ENCODE measurements around the gene PRSS33.

The PRSS33 gene, protein sequence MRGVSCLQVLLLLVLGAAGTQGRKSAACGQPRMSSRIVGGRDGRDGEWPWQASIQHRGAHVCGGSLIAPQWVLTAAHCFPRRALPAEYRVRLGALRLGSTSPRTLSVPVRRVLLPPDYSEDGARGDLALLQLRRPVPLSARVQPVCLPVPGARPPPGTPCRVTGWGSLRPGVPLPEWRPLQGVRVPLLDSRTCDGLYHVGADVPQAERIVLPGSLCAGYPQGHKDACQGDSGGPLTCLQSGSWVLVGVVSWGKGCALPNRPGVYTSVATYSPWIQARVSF

DNA sequence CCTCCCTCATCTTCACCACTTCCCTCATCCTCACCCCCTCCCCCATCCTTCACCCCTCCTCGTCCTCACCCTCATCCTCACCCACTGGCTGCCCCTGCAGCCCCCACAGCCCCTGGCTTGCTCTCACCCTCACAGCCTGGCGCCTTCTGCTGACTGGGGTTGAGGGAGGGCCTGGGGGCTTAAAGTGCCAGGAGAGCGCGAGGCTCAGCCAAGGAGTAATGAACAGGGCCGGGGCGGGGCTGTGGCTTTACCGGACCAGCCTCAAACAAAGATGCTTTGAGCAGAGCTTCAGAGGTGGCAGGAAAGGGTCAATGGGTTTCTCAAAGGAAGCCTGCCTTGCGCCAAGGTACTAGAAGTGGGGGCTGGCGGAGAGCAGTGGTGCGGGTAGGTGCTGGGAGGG is at the start of gene PRSS33:
PRSS33 (minus strand) TSS at position 155 of the 400 bp plus-strand sequence. CDS start 1,013 bp downstream, outside the sequence.
- H3K27ac ChIP-seq (ENCODE audit: low read depth, low read length), result no peak within 1 kb of the TSS
- H3K27me3 ChIP-seq (ENCODE audit: control insufficient read depth, insufficient read depth, low read length), result peaks cover 27% of the 10 kb centered on the region

DNA sequence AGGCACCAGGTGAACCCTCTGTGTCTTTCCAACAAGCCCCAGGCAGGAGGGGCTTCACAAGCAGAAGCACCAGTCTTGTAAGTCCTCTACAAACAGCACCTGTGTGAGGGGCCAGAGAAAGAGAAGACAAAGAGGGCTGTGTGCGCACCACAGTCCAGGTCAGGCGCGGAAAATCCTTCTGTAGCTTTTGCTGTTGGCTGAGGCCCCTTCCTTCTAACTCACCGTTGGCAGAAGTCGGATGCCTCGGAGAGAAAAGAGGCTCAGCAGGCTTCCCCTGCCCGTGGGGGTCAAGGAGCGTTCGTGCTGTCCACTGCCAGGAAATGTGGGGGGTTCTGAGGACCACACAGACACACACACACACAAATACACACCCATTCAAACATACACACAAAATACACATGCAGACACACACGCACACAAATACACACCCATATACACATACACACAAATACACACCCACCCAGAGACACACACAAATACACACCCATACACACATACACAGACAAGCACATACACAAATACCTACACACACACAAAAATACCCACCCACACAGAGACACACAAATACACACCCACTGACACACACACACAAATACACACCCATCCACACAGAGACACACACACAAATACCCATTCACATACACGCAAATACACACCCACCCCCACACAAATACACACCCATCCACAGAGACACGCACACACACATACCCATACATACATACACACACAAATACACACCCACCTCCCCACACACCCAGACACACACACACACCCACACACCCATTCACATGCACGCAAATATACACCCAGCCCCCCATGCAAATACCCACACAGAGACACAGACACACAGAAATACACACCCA is 49.5 kb upstream of the PRSS33 start:
- Histone ChIP-seq H3K4me1 (ENCODE audit: control insufficient read depth, insufficient read depth, low read length) (peaks cover 6% of the 10 kb centered on the region), H3K9me3 (ENCODE audit: control insufficient read depth, insufficient read depth, low read length) (no peaks in the 10 kb centered on the region), H3K27ac (ENCODE audit: low read depth, low read length) (peak overlapping the region; percentile 86), H3K36me3 (ENCODE audit: control insufficient read depth, insufficient read depth, low read length) (no peaks in the 10 kb centered on the region), H3K4me3 (ENCODE audit: low read depth, low read length) (no peak overlapping the region), H3K27me3 (ENCODE audit: control insufficient read depth, insufficient read depth, low read length) (no peaks in the 10 kb centered on the region; the same call in 1 of the 2 replicates), H3K9ac (ENCODE audit: low read depth, low read length) (no peak overlapping the region)

More for the DNA sequence above, at the start of gene PRSS33:
- H3K36me3 ChIP-seq (ENCODE audit: control insufficient read depth, insufficient read depth, low read length), result no peaks in the 10 kb centered on the region
- no peak within 1 kb of the TSS for H3K4me3 ChIP-seq (ENCODE audit: low read depth, low read length)
- H3K9ac ChIP-seq (ENCODE audit: low read depth, low read length), result no peak within 1 kb of the TSS
- no peaks in the 10 kb centered on the region for H3K4me1 ChIP-seq (ENCODE audit: control insufficient read depth, insufficient read depth, low read length)
- no peaks in the 10 kb centered on the region for H3K9me3 ChIP-seq (ENCODE audit: control insufficient read depth, insufficient read depth, low read length)

DNA sequence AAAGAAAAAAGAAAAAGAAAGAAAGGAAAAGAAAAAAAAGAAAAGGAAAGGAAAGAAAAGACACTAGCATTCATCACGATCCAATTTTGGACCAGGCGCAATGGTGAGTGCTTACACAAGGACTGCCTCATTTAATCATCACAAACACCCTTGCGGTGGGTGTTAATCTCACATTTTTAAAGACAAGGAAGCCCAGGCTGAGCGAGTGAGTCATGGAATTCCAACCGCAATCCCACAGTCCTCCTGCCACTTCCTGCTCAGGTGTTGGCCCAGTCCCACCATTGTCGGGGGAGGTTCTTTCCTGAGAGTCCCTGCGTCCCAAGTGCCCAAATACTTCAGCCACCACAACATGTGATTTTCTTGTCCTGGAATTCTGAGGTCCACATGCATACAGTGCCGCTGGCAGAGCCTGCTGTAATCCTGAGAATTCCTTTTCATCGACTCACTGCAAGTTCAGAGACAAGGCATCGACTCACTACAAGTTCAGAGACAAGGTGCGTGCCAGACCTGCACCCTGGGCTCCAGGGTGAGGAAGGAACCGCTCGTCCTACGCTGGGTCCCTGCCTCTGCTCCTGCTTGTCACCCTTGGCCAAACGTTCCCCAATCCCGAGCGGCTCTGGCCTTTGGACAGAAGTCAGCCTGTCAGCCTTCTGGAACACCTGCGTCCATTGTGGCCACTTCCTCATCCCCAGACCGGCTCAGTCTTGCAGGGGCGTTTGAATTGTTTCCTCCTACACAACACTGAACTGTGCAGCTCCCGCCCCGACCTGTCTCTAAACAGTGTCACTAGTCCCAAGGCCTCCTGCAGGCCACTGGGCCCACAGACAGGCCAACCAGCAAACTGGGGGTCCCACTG is 48.5 kb upstream of the PRSS33 start:
- no peaks in the 10 kb centered on the region; the same call in 1 of the 2 replicates for H3K27me3 ChIP-seq (ENCODE audit: control insufficient read depth, insufficient read depth, low read length)
- no peaks in the 10 kb centered on the region for H3K9me3 ChIP-seq (ENCODE audit: control insufficient read depth, insufficient read depth, low read length)
- no peaks in the 10 kb centered on the region for H3K36me3 ChIP-seq (ENCODE audit: control insufficient read depth, insufficient read depth, low read length)
- peak overlapping the region; percentile 22; the same call in 1 of the 2 replicates for H3K9ac ChIP-seq (ENCODE audit: low read depth, low read length)
- peak overlapping the region; percentile 86 for H3K27ac ChIP-seq (ENCODE audit: low read depth, low read length)
- H3K4me1 ChIP-seq (ENCODE audit: control insufficient read depth, insufficient read depth, low read length), result peaks cover 6% of the 10 kb centered on the region
- H3K4me3 ChIP-seq (ENCODE audit: low read depth, low read length), result no peak overlapping the region

DNA sequence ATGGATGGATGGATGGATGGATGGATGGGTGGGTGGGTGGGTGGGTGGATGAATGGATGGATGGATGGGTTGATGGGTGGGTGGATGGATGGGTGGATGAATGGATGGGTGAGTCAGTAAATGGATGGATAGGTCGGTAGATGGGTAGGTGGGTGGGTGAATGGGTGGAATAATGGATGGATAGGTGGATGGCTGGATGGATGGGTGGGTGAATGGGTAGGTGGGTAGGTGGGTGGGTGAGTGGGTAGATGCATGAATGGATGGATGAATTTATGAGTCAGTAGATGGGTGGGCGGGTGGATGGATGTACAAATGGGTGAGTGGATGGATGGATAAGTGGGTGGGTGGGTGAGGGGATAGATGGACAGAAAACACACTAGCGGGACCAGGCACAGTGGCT is 47.6 kb upstream of the PRSS33 start:
- Histone ChIP-seq H3K36me3 (ENCODE audit: control insufficient read depth, insufficient read depth, low read length) (no peaks in the 10 kb centered on the region), H3K4me3 (ENCODE audit: low read depth, low read length) (no peak overlapping the region), H3K9ac (ENCODE audit: low read depth, low read length) (no peak overlapping the region), H3K4me1 (ENCODE audit: control insufficient read depth, insufficient read depth, low read length) (peaks cover 6% of the 10 kb centered on the region), H3K9me3 (ENCODE audit: control insufficient read depth, insufficient read depth, low read length) (no peaks in the 10 kb centered on the region), H3K27me3 (ENCODE audit: control insufficient read depth, insufficient read depth, low read length) (no peaks in the 10 kb centered on the region; the same call in 1 of the 2 replicates), H3K27ac (ENCODE audit: low read depth, low read length) (peak overlapping the region; percentile 86)

DNA sequence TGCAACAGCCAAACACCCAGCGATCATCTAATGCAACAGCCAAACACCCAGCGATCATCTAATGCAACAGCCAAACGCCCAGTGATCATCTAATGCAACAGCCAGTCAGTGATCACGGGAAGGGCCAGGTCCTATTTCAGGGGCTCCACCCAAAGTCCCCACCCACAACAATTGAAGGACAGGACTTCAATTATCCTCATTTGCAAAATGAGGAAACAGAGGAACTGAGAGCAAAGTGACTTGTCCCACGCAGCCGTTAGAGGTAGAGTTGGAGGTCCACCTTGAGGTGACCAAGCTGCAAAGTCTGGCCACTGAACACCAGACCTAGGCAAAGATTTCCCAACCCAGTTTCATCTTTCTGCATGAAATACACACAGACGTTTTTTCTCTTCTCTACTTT is 46.4 kb upstream of the PRSS33 start:
- Histone ChIP-seq H3K36me3 (ENCODE audit: control insufficient read depth, insufficient read depth, low read length) (no peaks in the 10 kb centered on the region), H3K27ac (ENCODE audit: low read depth, low read length) (no peak overlapping the region), H3K9me3 (ENCODE audit: control insufficient read depth, insufficient read depth, low read length) (no peaks in the 10 kb centered on the region), H3K9ac (ENCODE audit: low read depth, low read length) (no peak overlapping the region), H3K27me3 (ENCODE audit: control insufficient read depth, insufficient read depth, low read length) (no peaks in the 10 kb centered on the region; the same call in 1 of the 2 replicates), H3K4me3 (ENCODE audit: low read depth, low read length) (no peak overlapping the region), H3K4me1 (ENCODE audit: control insufficient read depth, insufficient read depth, low read length) (peaks cover 6% of the 10 kb centered on the region)

DNA sequence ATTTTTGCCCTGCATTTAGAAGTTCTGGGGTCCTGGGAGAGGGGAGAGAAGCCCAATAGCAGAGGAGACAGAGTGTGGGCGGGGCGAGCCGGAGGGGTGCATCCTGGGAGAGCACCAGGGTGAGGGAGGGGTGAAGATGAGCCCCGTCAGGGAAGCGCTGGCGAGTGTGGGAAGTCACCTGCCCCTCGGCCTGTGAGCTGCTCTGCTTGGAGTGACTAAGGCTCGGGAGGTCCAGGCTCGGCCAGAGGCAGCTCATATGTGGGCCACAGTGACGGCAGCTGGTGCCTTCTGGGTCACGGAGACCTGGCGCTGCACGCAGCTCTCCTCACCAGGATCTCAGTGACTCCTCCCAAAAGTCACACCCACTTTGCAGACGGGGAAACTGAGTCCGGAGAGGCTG is 43.8 kb upstream of the PRSS33 start:
- Histone ChIP-seq H3K36me3 (ENCODE audit: control insufficient read depth, insufficient read depth, low read length) (no peaks in the 10 kb centered on the region), H3K27me3 (ENCODE audit: control insufficient read depth, insufficient read depth, low read length) (no peaks in the 10 kb centered on the region), H3K4me1 (ENCODE audit: control insufficient read depth, insufficient read depth, low read length) (peaks cover 6% of the 10 kb centered on the region), H3K4me3 (ENCODE audit: low read depth, low read length) (no peak overlapping the region), H3K27ac (ENCODE audit: low read depth, low read length) (no peak overlapping the region), H3K9me3 (ENCODE audit: control insufficient read depth, insufficient read depth, low read length) (no peaks in the 10 kb centered on the region), H3K9ac (ENCODE audit: low read depth, low read length) (no peak overlapping the region)

DNA sequence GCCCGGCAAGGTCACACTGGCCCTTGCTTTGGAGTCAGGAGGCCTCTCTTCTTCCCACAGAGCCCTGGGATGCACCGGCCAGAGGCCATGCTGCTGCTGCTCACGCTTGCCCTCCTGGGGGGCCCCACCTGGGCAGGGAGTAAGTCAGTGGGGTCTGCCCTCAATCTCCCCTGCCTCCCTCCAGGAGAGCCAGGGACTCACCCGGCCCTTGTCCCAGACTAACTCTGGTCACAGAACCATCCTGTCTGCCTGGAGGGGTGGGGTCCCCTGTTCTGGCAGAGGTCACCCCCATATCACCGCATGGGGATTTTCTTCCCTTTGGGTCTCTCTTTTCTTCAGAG is 43.0 kb upstream of the PRSS33 start:
- Histone ChIP-seq H3K27me3 (ENCODE audit: control insufficient read depth, insufficient read depth, low read length) (no peaks in the 10 kb centered on the region), H3K9ac (ENCODE audit: low read depth, low read length) (no peak overlapping the region), H3K36me3 (ENCODE audit: control insufficient read depth, insufficient read depth, low read length) (no peaks in the 10 kb centered on the region), H3K27ac (ENCODE audit: low read depth, low read length) (no peak overlapping the region), H3K4me3 (ENCODE audit: low read depth, low read length) (no peak overlapping the region), H3K4me1 (ENCODE audit: control insufficient read depth, insufficient read depth, low read length) (no peaks in the 10 kb centered on the region), H3K9me3 (ENCODE audit: control insufficient read depth, insufficient read depth, low read length) (no peaks in the 10 kb centered on the region)

DNA sequence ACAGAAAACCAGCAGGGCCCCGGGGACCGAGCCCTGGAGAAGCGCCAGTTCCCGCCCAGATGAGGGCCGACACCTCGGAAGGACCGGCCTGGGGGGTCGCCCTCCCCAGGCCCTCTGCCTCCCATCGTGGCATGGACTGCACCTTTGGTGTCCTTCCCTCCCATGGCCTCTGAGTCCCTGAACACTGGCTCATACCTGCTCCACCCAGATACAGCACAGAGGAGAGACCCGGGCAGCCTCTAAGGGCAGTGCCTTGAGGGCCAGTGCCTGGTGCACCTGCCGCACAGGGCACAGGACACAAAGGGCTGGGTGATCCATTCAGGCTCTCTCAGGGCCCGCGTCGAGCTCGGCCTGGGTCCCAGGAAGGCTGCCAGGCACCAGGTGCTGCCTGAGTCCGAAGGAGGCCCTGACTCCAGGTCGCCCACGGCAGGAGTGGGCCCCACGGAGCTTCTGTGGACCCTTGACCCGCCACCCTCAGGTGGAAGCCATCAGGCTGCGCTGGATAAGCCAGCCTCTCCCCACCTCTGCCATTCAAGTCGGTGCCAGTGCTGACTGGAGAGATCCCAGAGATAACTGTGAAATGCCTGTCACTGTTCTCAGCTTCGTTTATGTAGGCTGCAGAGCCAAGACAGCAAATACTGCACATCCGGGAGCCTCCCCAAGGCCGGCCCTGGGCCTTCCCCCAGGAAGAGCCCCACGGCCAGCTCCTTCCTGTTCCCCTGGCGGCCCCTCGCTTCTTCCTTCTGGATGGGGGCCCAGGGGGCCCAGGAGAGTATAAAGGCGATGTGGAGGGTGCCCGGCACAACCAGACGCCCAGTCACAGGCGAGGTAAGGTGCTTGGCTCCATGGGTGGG is 42.4 kb upstream of the PRSS33 start, which contains the start of gene ZG16B:
ZG16B (plus strand) TSS at position 803 of the 854 bp plus-strand sequence. CDS start 139 bp downstream, outside the sequence.
- H3K4me3 ChIP-seq (ENCODE audit: low read depth, low read length), result no peak within 1 kb of the TSS
- no peaks in the 10 kb centered on the region for H3K4me1 ChIP-seq (ENCODE audit: control insufficient read depth, insufficient read depth, low read length)
- H3K9me3 ChIP-seq (ENCODE audit: control insufficient read depth, insufficient read depth, low read length), result no peaks in the 10 kb centered on the region
- H3K27me3 ChIP-seq (ENCODE audit: control insufficient read depth, insufficient read depth, low read length), result no peaks in the 10 kb centered on the region
- H3K36me3 ChIP-seq (ENCODE audit: control insufficient read depth, insufficient read depth, low read length), result no peaks in the 10 kb centered on the region
- H3K27ac ChIP-seq (ENCODE audit: low read depth, low read length), result no peak within 1 kb of the TSS
- no peak within 1 kb of the TSS for H3K9ac ChIP-seq (ENCODE audit: low read depth, low read length)

DNA sequence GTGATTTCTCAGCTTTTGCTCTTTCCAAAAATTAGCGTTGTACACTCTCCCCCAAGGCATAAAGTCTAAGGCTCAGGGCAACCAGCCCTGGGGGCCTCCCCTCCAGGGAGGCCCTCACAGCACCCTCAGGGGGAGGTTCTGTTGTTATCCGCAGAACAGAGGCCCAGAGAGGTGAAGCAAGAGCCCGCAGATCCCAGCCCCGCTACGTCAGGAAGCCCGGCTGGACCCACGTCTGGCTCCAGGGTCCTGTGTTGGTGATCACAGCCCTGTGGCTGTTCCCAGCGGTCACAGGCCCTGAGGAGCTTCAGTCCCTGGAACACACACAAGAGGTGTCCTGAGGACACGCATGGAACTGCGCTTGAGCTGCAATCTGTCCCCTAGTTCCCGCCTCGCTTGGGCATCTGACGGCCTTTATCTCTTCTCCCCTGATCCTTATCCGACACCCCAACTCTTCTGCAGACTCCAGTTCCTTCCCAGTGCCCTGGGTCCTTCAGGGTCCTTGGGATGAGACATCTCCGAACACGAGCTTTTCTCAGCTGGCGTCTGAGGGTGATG is 41.6 kb upstream of the PRSS33 start:
- Histone ChIP-seq H3K4me1 (ENCODE audit: control insufficient read depth, insufficient read depth, low read length) (no peaks in the 10 kb centered on the region), H3K9ac (ENCODE audit: low read depth, low read length) (no peak overlapping the region), H3K9me3 (ENCODE audit: control insufficient read depth, insufficient read depth, low read length) (no peaks in the 10 kb centered on the region), H3K36me3 (ENCODE audit: control insufficient read depth, insufficient read depth, low read length) (no peaks in the 10 kb centered on the region), H3K27me3 (ENCODE audit: control insufficient read depth, insufficient read depth, low read length) (no peaks in the 10 kb centered on the region), H3K27ac (ENCODE audit: low read depth, low read length) (no peak overlapping the region), H3K4me3 (ENCODE audit: low read depth, low read length) (no peak overlapping the region)

DNA sequence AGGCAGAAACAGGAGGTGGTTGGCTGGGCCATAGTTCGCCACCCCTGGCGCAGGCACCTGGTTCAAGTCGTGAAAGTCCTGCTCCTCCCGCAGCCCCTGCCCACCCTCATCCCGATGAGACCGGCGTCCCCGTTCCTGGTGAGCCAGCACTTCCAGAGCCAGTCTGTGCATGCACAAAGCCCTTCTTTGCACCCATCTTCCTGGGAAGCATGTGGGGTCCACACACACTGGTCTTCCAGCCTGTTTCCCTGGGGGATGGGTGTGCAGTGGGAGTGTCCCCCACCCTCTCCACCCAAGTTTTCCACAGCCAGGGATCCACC is 41.1 kb upstream of the PRSS33 start:
- no peak overlapping the region for H3K27ac ChIP-seq (ENCODE audit: low read depth, low read length)
- H3K36me3 ChIP-seq (ENCODE audit: control insufficient read depth, insufficient read depth, low read length), result no peaks in the 10 kb centered on the region
- H3K4me3 ChIP-seq (ENCODE audit: low read depth, low read length), result no peak overlapping the region
- H3K27me3 ChIP-seq (ENCODE audit: control insufficient read depth, insufficient read depth, low read length), result no peaks in the 10 kb centered on the region
- H3K4me1 ChIP-seq (ENCODE audit: control insufficient read depth, insufficient read depth, low read length), result no peaks in the 10 kb centered on the region
- no peaks in the 10 kb centered on the region for H3K9me3 ChIP-seq (ENCODE audit: control insufficient read depth, insufficient read depth, low read length)
- H3K9ac ChIP-seq (ENCODE audit: low read depth, low read length), result no peak overlapping the region
